ENCODE data around the gene CD22. TPM values are rescaled to one million over a fixed set of nuclear protein-coding genes. Genes with fewer than 3 reads are reported as not detected.

CD22 gene
- total RNA-seq, 4 donors from 2014 or later = 0.91 to 4.2 TPM; not detected in 2

DNA sequence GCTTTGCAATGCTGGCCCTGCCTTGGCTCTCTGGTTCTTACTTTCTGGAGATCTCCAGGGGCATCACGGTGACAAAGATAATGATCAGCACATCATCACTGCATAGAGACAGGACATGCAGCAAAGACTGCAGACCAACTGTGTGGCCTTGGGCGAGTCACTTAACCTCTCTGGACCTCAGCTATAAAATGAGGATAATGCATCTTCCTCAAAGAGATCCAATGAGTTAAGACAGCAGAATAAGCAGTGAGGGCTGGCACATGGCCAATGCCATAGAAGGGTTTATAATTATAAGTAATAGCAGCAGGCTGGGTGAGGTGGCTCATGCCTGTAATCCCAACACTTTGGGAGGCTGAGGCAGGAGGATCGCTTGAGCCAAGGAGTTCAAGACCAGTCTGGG, 34.7 kb upstream of the CD22 start:
- intact Hi-C loops (cut with DNase I; ENCODE audit: low total_unique reads) = no loop called here
- no peak for DNase-seq (ENCODE audit: low spot score in 2 of 2)
- WGBS, 2 donors = 58% methylated on average over 3 of the region's 3 CpGs
- no peak overlapping the region for H3K4me3 ChIP-seq (ENCODE audit: low read depth, poor library complexity, severe bottlenecking)
- no peak for TF ChIP-seq POLR2A (IDR thresholded peaks at IDR 0.05)
- TF ChIP-seq, protein P1, sequence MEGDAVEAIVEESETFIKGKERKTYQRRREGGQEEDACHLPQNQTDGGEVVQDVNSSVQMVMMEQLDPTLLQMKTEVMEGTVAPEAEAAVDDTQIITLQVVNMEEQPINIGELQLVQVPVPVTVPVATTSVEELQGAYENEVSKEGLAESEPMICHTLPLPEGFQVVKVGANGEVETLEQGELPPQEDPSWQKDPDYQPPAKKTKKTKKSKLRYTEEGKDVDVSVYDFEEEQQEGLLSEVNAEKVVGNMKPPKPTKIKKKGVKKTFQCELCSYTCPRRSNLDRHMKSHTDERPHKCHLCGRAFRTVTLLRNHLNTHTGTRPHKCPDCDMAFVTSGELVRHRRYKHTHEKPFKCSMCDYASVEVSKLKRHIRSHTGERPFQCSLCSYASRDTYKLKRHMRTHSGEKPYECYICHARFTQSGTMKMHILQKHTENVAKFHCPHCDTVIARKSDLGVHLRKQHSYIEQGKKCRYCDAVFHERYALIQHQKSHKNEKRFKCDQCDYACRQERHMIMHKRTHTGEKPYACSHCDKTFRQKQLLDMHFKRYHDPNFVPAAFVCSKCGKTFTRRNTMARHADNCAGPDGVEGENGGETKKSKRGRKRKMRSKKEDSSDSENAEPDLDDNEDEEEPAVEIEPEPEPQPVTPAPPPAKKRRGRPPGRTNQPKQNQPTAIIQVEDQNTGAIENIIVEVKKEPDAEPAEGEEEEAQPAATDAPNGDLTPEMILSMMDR (IDR thresholded peaks at IDR 0.05) = no peak

DNA sequence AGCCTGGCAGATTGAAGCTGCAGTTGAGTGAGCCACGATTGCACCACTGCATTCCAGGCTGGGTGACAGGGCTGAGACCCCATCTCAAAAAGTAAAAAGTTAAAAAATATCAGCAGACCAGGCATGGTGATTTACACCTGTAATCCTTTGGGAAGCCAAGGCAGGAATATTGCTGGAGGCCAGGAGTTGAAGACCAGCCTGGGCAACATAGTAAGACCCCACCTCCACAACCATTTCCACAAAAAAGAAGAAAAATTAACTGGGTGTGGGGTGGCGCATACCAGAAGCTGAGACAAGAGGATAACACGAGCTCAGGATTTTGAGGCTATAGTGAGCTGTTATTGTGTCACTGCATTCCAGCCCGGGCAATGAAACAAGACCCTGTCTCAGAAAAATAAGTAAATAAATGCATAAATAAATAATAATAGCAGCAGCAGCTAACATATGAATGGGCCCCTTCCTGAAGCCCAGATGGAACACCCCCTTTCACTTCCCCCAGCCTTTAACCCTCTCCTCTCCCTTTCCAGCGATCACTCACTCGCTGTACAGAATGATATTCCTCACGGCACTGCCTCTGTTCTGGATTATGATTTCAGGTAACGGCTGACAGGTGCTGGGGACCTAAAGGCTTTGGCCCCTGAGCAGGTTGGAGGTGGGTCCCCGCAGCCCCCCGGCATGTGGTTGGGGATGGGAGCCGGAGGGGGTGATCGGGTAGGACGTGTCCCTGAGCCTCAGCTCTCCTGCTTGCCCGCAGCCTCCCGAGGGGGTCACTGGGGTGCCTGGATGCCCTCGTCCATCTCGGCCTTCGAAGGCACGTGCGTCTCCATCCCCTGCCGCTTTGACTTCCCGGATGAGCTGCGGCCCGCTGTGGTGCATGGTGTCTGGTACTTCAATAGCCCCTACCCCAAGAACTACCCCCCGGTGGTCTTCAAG, 33.9 kb upstream of the CD22 start:
- intact Hi-C loops (cut with DNase I; ENCODE audit: low total_unique reads) = no loop called here
- no peak for TF ChIP-seq POLR2A (IDR thresholded peaks at IDR 0.05)
- TF ChIP-seq, protein P1 (IDR thresholded peaks at IDR 0.05) = no peak

DNA sequence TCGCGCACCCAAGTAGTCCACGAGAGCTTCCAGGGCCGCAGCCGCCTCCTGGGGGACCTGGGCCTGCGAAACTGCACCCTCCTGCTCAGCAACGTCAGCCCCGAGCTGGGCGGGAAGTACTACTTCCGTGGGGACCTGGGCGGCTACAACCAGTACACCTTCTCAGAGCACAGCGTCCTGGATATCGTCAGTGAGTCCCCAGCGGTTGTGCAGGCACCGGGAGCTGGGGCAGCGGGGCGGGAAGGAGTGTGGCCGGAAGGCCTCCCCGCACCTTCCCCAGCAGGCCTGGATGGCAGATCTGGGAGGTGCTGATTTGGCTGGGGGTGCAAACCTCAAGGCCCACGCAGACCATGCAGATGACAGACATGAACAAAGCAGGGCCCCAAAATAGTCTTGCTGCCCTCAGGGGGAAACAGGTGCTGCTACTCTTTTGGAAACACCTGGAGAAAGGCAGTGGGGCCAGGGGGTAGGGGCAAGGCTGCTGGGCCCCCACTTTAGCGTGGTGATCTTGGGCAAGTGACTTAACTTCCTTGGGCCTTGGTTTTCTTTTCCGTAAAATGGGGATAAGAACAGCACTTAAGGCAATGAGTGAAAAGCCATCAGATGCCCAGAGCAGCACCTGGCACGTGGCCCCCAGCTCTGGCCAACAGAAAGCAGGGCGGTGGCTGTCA, 33.1 kb upstream of the CD22 start:
- TF ChIP-seq, protein P1 (IDR thresholded peaks at IDR 0.05) = no peak
- TF ChIP-seq POLR2A (IDR thresholded peaks at IDR 0.05) = no peak
- DNase-seq (ENCODE audit: low spot score in 2 of 2) = no peak
- H3K4me3 ChIP-seq (ENCODE audit: low read depth, poor library complexity, severe bottlenecking) = no peak overlapping the region
- intact Hi-C loops (cut with DNase I; ENCODE audit: low total_unique reads) = no loop called here
- 48% methylated on average over 24 of the region's 24 CpGs for WGBS, 2 donors

More for the DNA sequence above, 33.9 kb upstream of the CD22 start:
- H3K4me3 ChIP-seq (ENCODE audit: low read depth, poor library complexity, severe bottlenecking) = no peak overlapping the region
- WGBS, 2 donors = 61 to 64% methylated on average over 20 to 25 of the region's 25 CpGs
- no peak for DNase-seq (ENCODE audit: low spot score in 2 of 2)

DNA sequence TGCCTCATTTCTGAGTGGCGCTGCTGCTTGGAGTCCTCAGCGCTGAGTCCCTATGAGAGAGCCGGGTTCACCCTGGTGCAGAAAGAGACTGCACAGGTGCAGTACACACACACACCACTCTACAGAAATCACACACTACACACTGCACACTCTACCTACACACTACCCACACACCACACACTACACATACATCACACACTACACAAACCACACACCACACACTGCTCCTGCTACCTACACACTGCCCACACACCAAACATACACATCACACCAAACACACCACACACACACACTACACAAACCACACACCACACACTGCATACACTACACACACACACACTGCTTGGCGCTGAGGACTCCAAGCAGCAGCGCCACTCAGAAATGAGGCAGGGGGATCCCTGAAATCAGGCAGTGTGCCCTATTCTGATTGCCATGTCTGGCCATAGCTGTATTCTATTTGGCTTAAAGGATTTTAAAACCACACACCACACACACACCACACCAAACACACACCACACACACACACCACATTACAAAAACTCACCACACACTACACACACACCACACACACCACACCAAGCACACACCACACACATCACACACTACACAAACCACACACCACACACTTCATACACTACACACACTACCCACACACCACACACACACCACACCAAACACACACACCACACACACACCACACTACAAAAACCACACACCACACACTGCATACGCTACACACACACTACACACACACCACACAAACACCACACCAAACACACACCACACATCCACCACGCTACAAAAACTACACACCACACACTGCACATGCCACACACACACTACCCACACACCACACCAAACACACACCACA, 32.1 kb upstream of the CD22 start:
- WGBS, 2 donors = 84 to 86% methylated on average over 7 of the region's 7 CpGs
- H3K4me3 ChIP-seq (ENCODE audit: low read depth, poor library complexity, severe bottlenecking) = no peak overlapping the region
- intact Hi-C loops (cut with DNase I; ENCODE audit: low total_unique reads) = no loop called here
- no peak for TF ChIP-seq POLR2A (IDR thresholded peaks at IDR 0.05)
- TF ChIP-seq, protein P1 (IDR thresholded peaks at IDR 0.05) = no peak
- no peak for DNase-seq (ENCODE audit: low spot score in 2 of 2)

DNA sequence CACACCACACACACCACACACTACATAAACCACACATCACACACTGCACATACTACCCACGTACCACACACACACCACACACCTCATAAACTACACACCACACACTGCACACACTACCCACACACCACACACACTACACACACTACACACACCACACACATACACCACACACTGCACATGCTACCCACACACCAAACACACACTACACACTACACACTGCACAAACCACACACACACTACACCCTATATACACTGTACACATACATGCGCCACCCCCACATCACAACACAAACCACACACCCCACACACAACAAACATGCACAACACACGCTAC, 31.5 kb upstream of the CD22 start:
- no peak overlapping the region for H3K4me3 ChIP-seq (ENCODE audit: low read depth, poor library complexity, severe bottlenecking)
- TF ChIP-seq, protein P1 (IDR thresholded peaks at IDR 0.05) = no peak
- TF ChIP-seq POLR2A (IDR thresholded peaks at IDR 0.05) = no peak
- no peak for DNase-seq (ENCODE audit: low spot score in 2 of 2)
- 89% methylated on average over 3 of the region's 3 CpGs for WGBS, 2 donors
- intact Hi-C loops (cut with DNase I; ENCODE audit: low total_unique reads) = no loop called here
